Cardiac muscle cell (in vitro differentiated cells and primary cell): ENCODE measurements around the gene SLC25A40. TPM values are rescaled to one million over a fixed set of nuclear protein-coding genes. Genes with fewer than 3 reads are reported as not detected.
"Not testable (repeated sequence)": the region's sequence is repeated elsewhere in the genome, so short reads cannot be mapped to it uniquely, and the experiment has no call there.

ENCODE experiments used
- DNase-seq, 2 donors: peaks; one replicate each; pipeline versions ENCODE4 v3.0.0 to v3.0.0-alpha.2; 2010 to 2017; ENCODE audit warnings: low read depth in 1 of 2, low spot score in 1 of 2
- H3K27ac ChIP-seq: fragments of 200-600 bp; sonication (generic); 2 replicates; pipeline ENCODE4 v1.5.1; 2016
- H3K27me3 ChIP-seq: fragments of 200-600 bp; sonication (generic); 2 replicates; pipeline ENCODE4 v1.6.0; 2016; ENCODE audit warnings: control low read depth
- H3K36me3 ChIP-seq: fragments of 200-600 bp; sonication (generic); 2 replicates; pipeline ENCODE4 v1.5.1; 2016; ENCODE audit warnings: control low read depth
- H3K4me1 ChIP-seq: fragments of 200-600 bp; sonication (generic); 2 replicates; pipeline ENCODE4 v1.8.1; 2017; ENCODE audit warnings: low read depth, mild to moderate bottlenecking, mixed run types
- H3K4me3 ChIP-seq: fragments of 200-600 bp; sonication (generic); 2 replicates; pipeline ENCODE4 v1.5.1; 2016; ENCODE audit warnings: mild to moderate bottlenecking
- H3K9me3 ChIP-seq: fragments of 200-600 bp; sonication (generic); 2 replicates; pipeline ENCODE4 v1.5.1; 2017; ENCODE audit warnings: low read depth, mild to moderate bottlenecking, control low read depth
- CTCF ChIP-seq: IDR thresholded peaks from 2 replicates; pipeline ENCODE4 v1.5.1; 2012; ENCODE audit warnings: low read depth, mild to moderate bottlenecking, low read length
- polyA plus RNA-seq: library from polyadenylated mRNA; unstranded; fragments of >200 nt; fragmentation: Nextera tagmentation; extraction: Ambion mirVana; gene quantifications from 2 replicates; pipeline ENCODE4 v1.2.1, GENCODE V29; 2016
- total RNA-seq: library from RNA; depleted of rRNA; stranded (reverse); fragments of >200 nt; gene quantifications from 2 replicates; pipeline ENCODE4 v1.2.3, GENCODE V29; 2016

Gene SLC25A40
- total and polyA plus RNA-seq, 2 experiments from 2014 or later: 8.1 to 26.1 TPM

- no peak for DNase-seq
- H3K27me3 ChIP-seq: no peaks in the 10 kb centered on the region
- H3K36me3 ChIP-seq: peaks cover 7% of the 10 kb centered on the region
- H3K4me3 ChIP-seq: no peak overlapping the region
- no peak for TF ChIP-seq CTCF
- no peaks in the 10 kb centered on the region for H3K9me3 ChIP-seq
- no peak overlapping the region for H3K27ac ChIP-seq
- no peaks in the 10 kb centered on the region for H3K4me1 ChIP-seq
These were observed 36.0 kb upstream of the SLC25A40 start for GRCh38 chr7:87912121-87912520.

DNA sequence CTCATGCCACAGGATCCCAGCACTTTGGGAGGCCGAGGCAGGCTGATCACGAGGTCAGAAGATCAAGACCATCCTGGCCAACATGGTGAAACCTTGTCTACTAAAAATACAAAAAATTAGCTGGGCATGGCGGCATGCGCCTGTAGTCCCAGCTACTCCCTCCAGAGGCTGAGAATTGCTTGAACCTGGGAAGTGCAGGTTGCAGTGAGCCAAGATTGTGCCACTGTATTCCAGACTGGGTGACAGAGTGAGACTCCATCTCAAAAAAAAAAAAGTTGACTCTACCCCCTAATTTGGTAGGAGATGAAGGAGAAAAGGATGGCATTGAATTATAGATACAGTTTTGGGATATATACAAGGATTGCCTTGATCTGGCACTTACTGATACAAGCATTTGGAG, 32.7 kb upstream of the SLC25A40 start:
- H3K36me3 ChIP-seq: peaks cover 14% of the 10 kb centered on the region
- H3K27ac ChIP-seq, H3K9me3 ChIP-seq, H3K27me3 ChIP-seq, H3K4me3 ChIP-seq, DNase-seq, H3K4me1 ChIP-seq: not testable (repeated sequence)

GRCh38 chr7:87907136-87907906, 31.2 kb upstream of the SLC25A40 start:
- not testable (repeated sequence) for H3K27me3 ChIP-seq, H3K4me1 ChIP-seq, H3K4me3 ChIP-seq, H3K9me3 ChIP-seq
- H3K27ac ChIP-seq: peak overlapping the region; percentile 13
- H3K36me3 ChIP-seq: peaks cover 14% of the 10 kb centered on the region
- DNase-seq: peak in 1 of 2 donors; percentile 63

GRCh38 chr7:87899255-87899654, 23.1 kb upstream of the SLC25A40 start:
- no peaks in the 10 kb centered on the region for H3K9me3 ChIP-seq

GRCh38 chr7:87895363-87895762, 19.2 kb upstream of the SLC25A40 start:
- Histone ChIP-seq H3K4me3 (no peak overlapping the region), H3K4me1 (no peaks in the 10 kb centered on the region), H3K27ac (no peak overlapping the region), H3K27me3 (no peaks in the 10 kb centered on the region), H3K36me3 (peaks cover 22% of the 10 kb centered on the region), H3K9me3 (no peaks in the 10 kb centered on the region)
- no peak for DNase-seq
- no peak for TF ChIP-seq CTCF

More at GRCh38 chr7:87899255-87899654, 23.1 kb upstream of the SLC25A40 start:
- Histone ChIP-seq H3K4me3 (no peak overlapping the region), H3K27ac (no peak overlapping the region), H3K4me1 (no peaks in the 10 kb centered on the region), H3K36me3 (peaks cover 24% of the 10 kb centered on the region), H3K27me3 (no peaks in the 10 kb centered on the region)
- no peak for TF ChIP-seq CTCF
- DNase-seq: no peak

- no peaks in the 10 kb centered on the region for H3K9me3 ChIP-seq
- TF ChIP-seq CTCF: peak; percentile 41
These were observed 10.7 kb upstream of the SLC25A40 start for GRCh38 chr7:87886875-87887274.

More at GRCh38 chr7:87886875-87887274, 10.7 kb upstream of the SLC25A40 start:
- H3K27ac ChIP-seq: no peak overlapping the region
- peaks cover 27% of the 10 kb centered on the region for H3K36me3 ChIP-seq
- H3K4me3 ChIP-seq: no peak overlapping the region
- DNase-seq: peak; percentile 28 to 64
- H3K4me1 ChIP-seq: no peaks in the 10 kb centered on the region
- H3K27me3 ChIP-seq: no peaks in the 10 kb centered on the region
